CD14-positive monocyte (primary cell): ENCODE data around the gene TUBB3. TPM values are rescaled to one million over a fixed set of nuclear protein-coding genes. Genes with fewer than 3 reads are reported as not detected.

Experiments
- DNase-seq, 3 donors: peaks; one replicate each; pipeline ENCODE4 v3.0.0-alpha.2; 2011 to 2022
- H2AFZ ChIP-seq: 2 replicates; pipeline ENCODE4 v1.6.0; 2012; ENCODE audit warnings: mild to moderate bottlenecking, low read depth, low read length, inconsistent platforms; ENCODE audit not compliant: insufficient read depth, poor library complexity, severe bottlenecking
- H3K27ac ChIP-seq, 2 donors: 1 replicate in 1 of 2; 2 replicates in 1 of 2; pipeline ENCODE4 v1.5.1; 2012 to 2013; ENCODE audit warnings: low read length in 2 of 2, control low read depth in 1 of 2, inconsistent platforms in 1 of 2, low read depth in 1 of 2, mild to moderate bottlenecking in 1 of 2
- H3K27me3 ChIP-seq, 2 donors: one replicate each; pipeline versions ENCODE4 v1.6.0 to v1.6.1; 2011 to 2013; ENCODE audit warnings: low read length in 2 of 2; ENCODE audit not compliant: control insufficient read depth in 2 of 2, insufficient read depth in 2 of 2
- H3K36me3 ChIP-seq, 2 donors: replicated peaks in 1 of 2; 1 replicate in 1 of 2; 2 replicates in 1 of 2; pipeline versions ENCODE4 v1.5.1 to v1.6.1; 2012 to 2013; ENCODE audit warnings: low read length in 2 of 2, control low read depth in 1 of 2, inconsistent platforms in 1 of 2, mild to moderate bottlenecking in 1 of 2; ENCODE audit not compliant: insufficient read depth in 2 of 2, control insufficient read depth in 1 of 2
- H3K4me1 ChIP-seq, 2 donors: 1 replicate in 1 of 2; 2 replicates in 1 of 2; pipeline versions ENCODE4 v1.5.1 to v1.6.1; 2012 to 2013; ENCODE audit warnings: low read length in 2 of 2, control low read depth in 1 of 2, inconsistent platforms in 1 of 2, mild to moderate bottlenecking in 1 of 2, moderate library complexity in 1 of 2; ENCODE audit not compliant: insufficient read depth in 2 of 2, control insufficient read depth in 1 of 2
- H3K4me2 ChIP-seq: replicated peaks from 2 replicates; pipeline ENCODE3; 2012; ENCODE audit warnings: low read length, moderate library complexity, mild to moderate bottlenecking; ENCODE audit not compliant: poor library complexity, severe bottlenecking; ENCODE audit errors: extremely low read depth
- H3K4me3 ChIP-seq, 3 experiments: fragments of 200-600 bp in 1 of 3; sonication (generic) in 1 of 3; replicated peaks in 1 of 3; 1 replicate in 2 of 3; 2 replicates in 1 of 3; pipeline ENCODE4 v1.5.1; 2011 to 2013; ENCODE audit warnings: low read length in 3 of 3, mild to moderate bottlenecking in 3 of 3, control low read depth in 2 of 3, low read depth in 2 of 3, inconsistent platforms in 1 of 3, moderate library complexity in 1 of 3
- H3K79me2 ChIP-seq: 2 replicates; pipeline ENCODE4 v1.6.0; 2012; ENCODE audit warnings: mild to moderate bottlenecking, control low read depth, inconsistent platforms, low read length, moderate library complexity; ENCODE audit not compliant: insufficient read depth
- H3K9ac ChIP-seq: 2 replicates; pipeline ENCODE4 v1.6.0; 2017; ENCODE audit warnings: low read length, mild to moderate bottlenecking; ENCODE audit not compliant: insufficient read depth, poor library complexity, severe bottlenecking
- H3K9me3 ChIP-seq, 2 donors: replicated peaks in 1 of 2; 1 replicate in 1 of 2; 2 replicates in 1 of 2; pipeline versions ENCODE4 v1.5.1 to v1.6.1; 2012 to 2013; ENCODE audit warnings: low read length in 2 of 2, control low read depth in 1 of 2; ENCODE audit not compliant: control insufficient read depth in 1 of 2, insufficient read depth in 1 of 2
- H4K20me1 ChIP-seq: 2 replicates; pipeline ENCODE4 v1.6.0; 2012; ENCODE audit warnings: mild to moderate bottlenecking, low read length, control low read depth, moderate library complexity; ENCODE audit not compliant: insufficient read depth
- H3K27ac Mint-ChIP-seq, 7 donors: one replicate each; pipeline ENCODE4 v1.8.0; 2020; ENCODE audit warnings: mild to moderate bottlenecking in 7 of 7, mixed read lengths in 7 of 7, moderate library complexity in 6 of 7, inconsistent platforms in 2 of 7
- H3K27me3 Mint-ChIP-seq, 3 donors: one replicate each; pipeline ENCODE4 v1.8.0; 2021 to 2022; ENCODE audit warnings: low read depth in 3 of 3, mild to moderate bottlenecking in 3 of 3, mixed read lengths in 3 of 3, moderate library complexity in 3 of 3, inconsistent platforms in 1 of 3
- H3K36me3 Mint-ChIP-seq, 2 donors: one replicate each; pipeline ENCODE4 v1.8.0; 2020; ENCODE audit warnings: mixed read lengths in 2 of 2, inconsistent platforms in 1 of 2, mild to moderate bottlenecking in 1 of 2
- H3K4me1 Mint-ChIP-seq: one replicate; pipeline ENCODE4 v1.8.0; 2020; ENCODE audit warnings: mild to moderate bottlenecking, mixed read lengths
- H3K4me3 Mint-ChIP-seq, 2 donors: one replicate each; pipeline ENCODE4 v1.8.0; 2020; ENCODE audit warnings: mild to moderate bottlenecking in 2 of 2, mixed read lengths in 2 of 2, moderate library complexity in 1 of 2
- H3K9me3 Mint-ChIP-seq, 7 donors: one replicate each; pipeline ENCODE4 v1.8.0; 2020 to 2022; ENCODE audit warnings: mixed read lengths in 7 of 7, mild to moderate bottlenecking in 6 of 7, moderate library complexity in 6 of 7, inconsistent platforms in 2 of 7
- whole genome bisulfite sequencing: methylation state at CpG from one replicate; pipeline ENCODE4 v1.1.5; 2013; ENCODE audit warnings: missing lambda C conversion rate; ENCODE audit not compliant: insufficient coverage; 5-methylcytosine and 5-hydroxymethylcytosine counted together
- intact Hi-C, 2 donors: fragments of 100-400 bp; cut with micrococcal nuclease; formaldehyde crosslinking; loops; one replicate each; pipeline versions ENCODE4 v1.15.0 to v1.15.1; 2023
- polyA plus RNA-seq, 3 donors: library from polyadenylated mRNA; depleted of rRNA in 1 of 3; unstranded in 2 of 3; stranded (reverse) in 1 of 3; fragments of 300-500 nt in 2 of 3; fragments of >200 nt in 1 of 3; fragmentation: Illumina TruSeq in 2 of 3; gene quantifications; 1 replicate in 2 of 3; 2 replicates in 1 of 3; pipeline ENCODE4 v1.2.3, GENCODE V29; 2012 to 2021
- TF ChIP-seq, protein P1 (sequence below): fragments of 200-600 bp; IDR thresholded peaks from one replicate; pipeline ENCODE4 v1.8.0; 2022; ENCODE audit warnings: antibody characterized with exemption, mild to moderate bottlenecking

TUBB3 gene
- polyA plus RNA-seq, 3 donors, result 2.9 TPM; not detected in 2

DNA sequence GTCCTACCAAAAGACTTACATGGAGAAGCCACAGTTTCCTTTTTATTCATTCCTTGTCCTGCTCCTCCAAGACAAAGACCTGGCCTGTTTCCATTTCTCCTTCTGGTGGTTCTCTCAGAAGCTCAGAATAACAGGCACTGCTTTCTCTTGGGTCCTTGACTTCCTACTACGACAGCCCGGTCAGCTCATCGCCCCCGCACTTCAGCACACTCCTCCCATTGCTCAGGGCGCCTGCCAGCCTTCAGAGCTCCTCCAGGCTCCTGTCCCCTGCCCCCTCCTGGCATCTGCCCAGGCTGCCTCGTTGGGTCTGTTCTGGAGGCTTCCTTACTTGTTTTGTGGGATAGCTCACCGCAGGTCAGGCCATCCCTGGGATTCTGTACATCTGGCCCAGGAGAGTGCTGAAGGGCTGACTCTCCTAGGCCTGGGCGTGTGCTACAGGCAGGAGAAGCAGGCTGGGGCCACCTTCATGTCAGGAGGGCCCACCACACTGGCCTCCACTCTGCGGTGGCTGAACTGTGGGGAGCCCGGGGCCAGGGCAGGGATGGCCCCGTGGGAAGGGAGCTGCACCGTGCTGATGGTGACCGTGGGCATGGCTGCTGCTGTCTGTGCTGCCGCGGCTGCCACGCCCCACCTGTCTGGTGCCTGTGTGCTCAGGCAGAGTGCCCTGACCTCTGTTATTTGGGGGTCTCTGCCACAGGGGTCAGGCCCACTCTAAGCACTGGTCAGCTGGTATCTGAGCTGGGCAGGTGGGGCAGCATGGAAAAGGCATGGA is 32.1 kb upstream of the TUBB3 start:
- Histone ChIP-seq H3K4me2 (no peak overlapping the region), H3K9me3 (no peaks in the 10 kb centered on the region), H2AFZ (no peak overlapping the region), H3K4me3 (no peak overlapping the region), H3K79me2 (peaks cover 2% of the 10 kb centered on the region), H4K20me1 (peaks cover 71% of the 10 kb centered on the region), H3K36me3 (peaks cover 85 to 98% of the 10 kb centered on the region in 2 donors), H3K27ac (no peak overlapping the region), H3K27me3 (no peaks in the 10 kb centered on the region), H3K4me1 (no peaks in the 10 kb centered on the region), H3K9ac (no peak overlapping the region)
- Mint-ChIP-seq H3K36me3 (peaks cover 70 to 93% of the 10 kb centered on the region in 2 donors), H3K4me1 (no peaks in the 10 kb centered on the region), H3K4me3 (no peak overlapping the region), H3K27me3 (no peaks in the 10 kb centered on the region), H3K27ac (peak overlapping the region in 2 of 7 donors; percentile 10 to 60), H3K9me3 (no peaks in the 10 kb centered on the region)
- TF ChIP-seq, protein P1, sequence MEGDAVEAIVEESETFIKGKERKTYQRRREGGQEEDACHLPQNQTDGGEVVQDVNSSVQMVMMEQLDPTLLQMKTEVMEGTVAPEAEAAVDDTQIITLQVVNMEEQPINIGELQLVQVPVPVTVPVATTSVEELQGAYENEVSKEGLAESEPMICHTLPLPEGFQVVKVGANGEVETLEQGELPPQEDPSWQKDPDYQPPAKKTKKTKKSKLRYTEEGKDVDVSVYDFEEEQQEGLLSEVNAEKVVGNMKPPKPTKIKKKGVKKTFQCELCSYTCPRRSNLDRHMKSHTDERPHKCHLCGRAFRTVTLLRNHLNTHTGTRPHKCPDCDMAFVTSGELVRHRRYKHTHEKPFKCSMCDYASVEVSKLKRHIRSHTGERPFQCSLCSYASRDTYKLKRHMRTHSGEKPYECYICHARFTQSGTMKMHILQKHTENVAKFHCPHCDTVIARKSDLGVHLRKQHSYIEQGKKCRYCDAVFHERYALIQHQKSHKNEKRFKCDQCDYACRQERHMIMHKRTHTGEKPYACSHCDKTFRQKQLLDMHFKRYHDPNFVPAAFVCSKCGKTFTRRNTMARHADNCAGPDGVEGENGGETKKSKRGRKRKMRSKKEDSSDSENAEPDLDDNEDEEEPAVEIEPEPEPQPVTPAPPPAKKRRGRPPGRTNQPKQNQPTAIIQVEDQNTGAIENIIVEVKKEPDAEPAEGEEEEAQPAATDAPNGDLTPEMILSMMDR, result no peak
- DNase-seq, result no peak
- WGBS, result 97% methylated on average over 13 of the region's 16 CpGs
- intact Hi-C loops, result no loop called here

DNA sequence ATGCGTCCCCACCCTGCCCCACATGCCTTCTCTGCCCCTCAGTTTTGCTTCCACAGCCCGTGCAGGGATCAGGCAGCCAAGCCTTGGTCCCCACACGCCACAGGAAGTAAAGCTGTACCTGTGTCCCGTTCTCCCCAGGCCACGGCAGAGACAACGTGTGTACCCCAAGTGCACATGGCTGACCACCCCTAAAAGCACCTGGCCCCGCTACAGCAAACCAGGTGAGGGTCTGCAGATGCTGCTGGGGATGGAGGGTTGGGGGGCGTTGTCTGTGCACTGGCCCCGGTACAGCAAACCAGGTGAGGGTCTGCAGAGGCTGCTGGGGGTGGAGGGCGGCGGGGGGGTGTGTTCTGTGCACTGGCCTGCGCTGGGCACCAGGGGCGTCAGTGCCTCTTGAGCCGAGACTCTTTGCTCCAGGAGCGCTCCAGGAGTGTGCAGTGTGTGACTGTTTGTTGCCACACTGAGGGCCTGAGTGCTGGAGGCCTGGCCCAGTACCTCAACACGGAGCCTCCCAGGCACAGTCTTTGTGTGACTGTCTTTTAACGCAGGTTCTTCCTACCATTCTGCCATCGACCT is 31.0 kb upstream of the TUBB3 start:
- Histone ChIP-seq H3K36me3 (peaks cover 88 to 98% of the 10 kb centered on the region in 2 donors), H3K79me2 (peaks cover 2% of the 10 kb centered on the region), H3K9ac (no peak overlapping the region), H3K27ac (no peak overlapping the region), H3K4me3 (no peak overlapping the region), H3K4me1 (no peaks in the 10 kb centered on the region), H2AFZ (no peak overlapping the region), H3K4me2 (no peak overlapping the region), H4K20me1 (peaks cover 76% of the 10 kb centered on the region), H3K27me3 (no peaks in the 10 kb centered on the region), H3K9me3 (no peaks in the 10 kb centered on the region)
- Mint-ChIP-seq H3K27me3 (no peaks in the 10 kb centered on the region), H3K4me3 (no peak overlapping the region), H3K4me1 (no peaks in the 10 kb centered on the region), H3K9me3 (no peaks in the 10 kb centered on the region), H3K27ac (no peak overlapping the region), H3K36me3 (peaks cover 69 to 94% of the 10 kb centered on the region in 2 donors)
- WGBS, result 95% methylated on average over 12 of the region's 18 CpGs
- intact Hi-C loops, result no loop called here
- TF ChIP-seq, protein P1, result no peak
- no peak for DNase-seq
